Vagina (tissue), 2 donors: ENCODE data around the gene PAPPA.

Experiments
- POLR2A ChIP-seq, 2 donors: fragments of 450-650 bp; IDR thresholded peaks; one replicate each; pipeline ENCODE4 v1.6.1; 2017; ENCODE audit warnings: antibody characterized with exemption in 2 of 2, mild to moderate bottlenecking in 2 of 2, moderate library complexity in 2 of 2
- POLR2AphosphoS5 ChIP-seq, 2 donors: sonication (generic); formaldehyde crosslinking; IDR thresholded peaks; one replicate each; pipeline ENCODE4 v1.9.0; 2017; ENCODE audit warnings: antibody characterized with exemption in 2 of 2, mild to moderate bottlenecking in 2 of 2, low read depth in 1 of 2; ENCODE audit not compliant: insufficient read depth in 1 of 2
- TF ChIP-seq, protein P1 (sequence below), 3 experiments: fragments of 450-650 bp in 2 of 3; fragments of 200-600 bp in 1 of 3; sonication (generic) in 1 of 3; IDR thresholded peaks; one replicate each; pipeline ENCODE4 v1.5.1; 2017 to 2019; ENCODE audit warnings: antibody characterized with exemption in 3 of 3, mild to moderate bottlenecking in 2 of 3, moderate library complexity in 2 of 3

DNA sequence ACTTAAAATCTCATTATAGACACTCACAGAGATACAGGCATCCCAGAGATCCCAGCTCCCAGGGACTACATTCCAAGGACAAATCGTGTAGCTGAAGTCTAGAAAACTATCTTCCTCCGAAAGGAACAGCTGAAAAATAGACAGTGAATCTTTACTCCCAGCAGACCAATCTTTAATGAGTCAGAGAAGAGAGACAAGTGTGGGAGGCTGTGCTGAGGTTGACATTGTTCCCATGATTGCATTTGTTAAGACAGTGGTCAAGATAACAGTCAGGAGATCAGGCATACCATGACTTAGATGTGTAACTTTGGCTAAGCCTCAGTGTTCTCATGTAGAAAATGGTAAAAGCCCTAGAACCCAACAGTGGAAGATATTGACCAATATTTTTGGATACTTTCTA, 120.7 kb downstream of the PAPPA start:
- TF ChIP-seq, protein P1, sequence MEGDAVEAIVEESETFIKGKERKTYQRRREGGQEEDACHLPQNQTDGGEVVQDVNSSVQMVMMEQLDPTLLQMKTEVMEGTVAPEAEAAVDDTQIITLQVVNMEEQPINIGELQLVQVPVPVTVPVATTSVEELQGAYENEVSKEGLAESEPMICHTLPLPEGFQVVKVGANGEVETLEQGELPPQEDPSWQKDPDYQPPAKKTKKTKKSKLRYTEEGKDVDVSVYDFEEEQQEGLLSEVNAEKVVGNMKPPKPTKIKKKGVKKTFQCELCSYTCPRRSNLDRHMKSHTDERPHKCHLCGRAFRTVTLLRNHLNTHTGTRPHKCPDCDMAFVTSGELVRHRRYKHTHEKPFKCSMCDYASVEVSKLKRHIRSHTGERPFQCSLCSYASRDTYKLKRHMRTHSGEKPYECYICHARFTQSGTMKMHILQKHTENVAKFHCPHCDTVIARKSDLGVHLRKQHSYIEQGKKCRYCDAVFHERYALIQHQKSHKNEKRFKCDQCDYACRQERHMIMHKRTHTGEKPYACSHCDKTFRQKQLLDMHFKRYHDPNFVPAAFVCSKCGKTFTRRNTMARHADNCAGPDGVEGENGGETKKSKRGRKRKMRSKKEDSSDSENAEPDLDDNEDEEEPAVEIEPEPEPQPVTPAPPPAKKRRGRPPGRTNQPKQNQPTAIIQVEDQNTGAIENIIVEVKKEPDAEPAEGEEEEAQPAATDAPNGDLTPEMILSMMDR (IDR thresholded peaks at IDR 0.05) = no peak
- TF ChIP-seq POLR2A (IDR thresholded peaks at IDR 0.05) (no peak), POLR2AphosphoS5 (IDR thresholded peaks at IDR 0.05; ENCODE audit: insufficient read depth in 1 of 2, low read depth in 1 of 2) (no peak)
